IPS-11a (cell line): ENCODE measurements around the gene SLC12A8.

Experiments
- H3K4me3 ChIP-seq: one replicate; pipeline ENCODE4 v1.5.1; 2013; ENCODE audit warnings: low read depth, low read length, control low read depth

The SLC12A8 gene

GRCh38 chr3:125212509-125213363 lies at the start of gene SLC12A8:
SLC12A8 (minus strand) TSS chr3:125212748; CDS start chr3:125211349, 1,399 bp downstream.
- H3K4me3 ChIP-seq: peak within 1 kb of the TSS; percentile 48

DNA sequence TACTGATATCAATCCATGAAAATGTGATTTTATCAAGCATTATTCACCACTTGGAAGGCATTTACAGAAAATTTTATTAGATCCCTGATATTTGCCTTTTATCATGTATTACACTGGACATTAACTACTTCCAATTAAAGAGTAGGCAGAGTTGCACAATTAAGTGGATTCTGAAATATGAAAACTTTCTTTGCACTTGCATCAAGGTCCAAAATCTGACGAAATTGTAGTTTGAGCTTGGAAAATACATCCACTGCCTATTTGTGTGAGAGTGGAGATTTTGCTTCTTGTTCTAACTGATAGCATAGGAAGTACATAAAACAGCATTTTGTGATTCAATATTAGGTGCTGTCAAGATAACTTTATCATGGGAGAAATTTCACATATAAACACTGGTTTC lies 49.6 kb upstream of the SLC12A8 start:
- H3K4me3 ChIP-seq: no peak overlapping the region

DNA sequence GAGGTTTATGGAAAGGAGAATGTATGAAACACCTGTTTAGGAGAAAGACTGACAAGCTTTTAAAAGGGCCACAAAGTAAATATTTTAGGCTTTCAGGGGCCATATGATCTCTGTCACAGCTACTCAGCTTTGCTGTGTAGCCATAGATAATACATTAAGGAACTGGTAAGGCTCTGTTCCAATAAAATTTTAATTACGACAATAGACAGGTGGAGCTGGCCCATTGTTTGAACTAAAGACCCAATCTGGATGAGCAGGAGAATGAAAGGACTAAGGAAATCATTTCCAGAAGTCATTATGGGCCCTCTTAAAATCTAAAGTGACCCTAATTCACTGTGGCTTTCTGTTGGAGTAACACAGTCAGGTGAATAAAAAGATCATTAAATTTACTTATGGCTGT lies 48.5 kb upstream of the SLC12A8 start:
- H3K4me3 ChIP-seq: no peak overlapping the region

- H3K4me3 ChIP-seq: no peak overlapping the region
Observed at GRCh38 chr3:125260158-125260557, 47.6 kb upstream of the SLC12A8 start.

DNA sequence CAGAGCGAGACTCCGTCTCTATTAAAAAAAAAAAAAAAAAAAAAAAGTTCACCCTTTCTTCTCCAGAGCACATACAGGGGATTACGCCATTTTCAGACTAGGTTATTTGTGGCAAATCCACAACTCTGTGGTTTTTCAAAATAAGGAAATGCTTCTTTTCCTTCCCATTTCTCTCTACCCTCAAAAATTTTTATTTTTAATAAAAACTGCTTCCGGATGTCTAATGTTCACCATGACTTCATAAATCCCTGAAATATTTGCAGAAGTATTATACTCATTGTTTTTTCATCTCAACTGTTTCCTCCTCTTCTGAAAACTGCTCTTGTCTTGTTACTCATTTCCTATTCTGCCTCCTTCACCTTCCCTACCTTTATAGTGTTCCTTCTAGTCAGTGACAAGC lies 45.0 kb upstream of the SLC12A8 start:
- no peak overlapping the region for H3K4me3 ChIP-seq

DNA sequence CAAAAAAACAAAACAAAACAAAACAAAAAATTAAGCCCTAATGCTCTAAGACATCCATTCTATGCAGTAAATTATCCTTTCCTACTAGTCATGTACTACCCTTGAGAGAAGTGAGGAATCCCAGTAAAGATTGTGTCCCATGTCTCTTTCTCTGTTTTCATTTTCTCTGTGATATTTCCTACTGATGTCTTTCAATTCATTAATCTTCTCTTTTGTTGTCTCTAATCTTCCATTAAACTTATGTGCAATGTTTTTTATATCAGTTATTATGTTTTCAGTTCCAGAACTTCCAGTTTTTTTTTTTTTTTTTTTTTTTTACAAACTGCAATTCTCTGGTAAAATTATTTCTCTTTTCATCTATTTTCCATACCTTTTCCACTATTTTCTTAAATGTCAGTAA lies 44.1 kb upstream of the SLC12A8 start:
- H3K4me3 ChIP-seq: no peak overlapping the region

DNA sequence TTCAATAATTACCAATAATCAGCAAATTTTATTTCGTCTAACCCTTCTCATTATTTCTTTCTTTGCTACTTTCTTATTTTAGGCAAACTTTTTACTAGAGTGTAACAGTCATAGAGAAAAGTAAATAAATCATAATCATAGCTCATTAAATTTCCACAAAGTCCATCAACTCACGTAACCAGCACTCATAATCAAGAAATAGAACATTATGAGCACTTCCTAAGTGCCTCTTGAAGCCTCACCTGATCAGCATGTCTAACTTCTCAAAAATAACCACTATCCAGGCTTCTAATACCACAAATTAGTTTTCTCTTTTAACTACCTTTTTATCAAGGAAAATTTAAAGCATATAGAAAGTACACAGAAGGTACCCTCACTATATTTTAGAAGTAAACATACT lies 38.4 kb upstream of the SLC12A8 start:
- H3K4me3 ChIP-seq: no peak overlapping the region

GRCh38 chr3:125246237-125246636 lies 33.7 kb upstream of the SLC12A8 start:
- no peak overlapping the region for H3K4me3 ChIP-seq

DNA sequence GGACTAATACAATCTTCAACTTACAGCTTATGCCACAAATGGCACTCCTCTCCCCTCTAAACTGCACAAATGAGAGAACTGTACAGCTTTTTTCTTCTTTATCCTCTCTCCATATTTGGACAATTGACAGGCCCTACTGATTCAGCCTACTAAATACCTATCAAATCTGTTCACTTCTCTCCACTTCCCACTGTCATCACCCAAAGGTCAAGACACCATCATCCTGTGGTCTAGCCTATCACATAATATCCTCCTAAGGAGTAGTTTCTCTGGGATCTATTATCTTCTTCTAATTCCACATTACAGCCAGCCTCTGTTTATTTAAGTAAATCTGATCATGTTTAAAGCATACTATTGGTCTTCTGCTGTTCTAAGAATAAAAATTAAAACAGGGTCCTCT lies 33.0 kb upstream of the SLC12A8 start:
- no peak overlapping the region for H3K4me3 ChIP-seq

GRCh38 chr3:125240496-125240895 lies 27.9 kb upstream of the SLC12A8 start:
- no peak overlapping the region for H3K4me3 ChIP-seq

GRCh38 chr3:125239266-125239665 lies 26.7 kb upstream of the SLC12A8 start:
- no peak overlapping the region for H3K4me3 ChIP-seq

DNA sequence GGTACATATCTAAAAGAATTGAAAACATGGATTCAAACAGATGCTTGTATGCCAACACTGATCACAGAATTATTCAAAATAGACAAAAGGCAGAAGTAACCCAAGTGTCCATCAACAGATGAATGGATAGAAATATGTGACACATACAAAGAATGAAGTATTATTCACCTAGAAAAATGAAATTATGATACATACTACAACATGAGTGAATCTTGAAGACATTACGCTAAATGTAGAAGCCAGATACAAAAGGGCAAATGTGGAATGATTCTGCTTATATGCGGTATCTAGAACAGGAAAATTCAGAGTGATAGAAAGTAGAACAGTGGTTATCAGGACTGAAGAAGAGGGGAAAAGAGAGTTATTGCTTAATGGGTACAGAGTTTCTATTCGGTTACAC lies 26.2 kb upstream of the SLC12A8 start:
- no peak overlapping the region for H3K4me3 ChIP-seq

GRCh38 chr3:125236331-125236903 lies 23.9 kb upstream of the SLC12A8 start:
- H3K4me3 ChIP-seq: no peak overlapping the region

- no peak overlapping the region for H3K4me3 ChIP-seq
Observed at GRCh38 chr3:125234831-125235230, 22.3 kb upstream of the SLC12A8 start.

DNA sequence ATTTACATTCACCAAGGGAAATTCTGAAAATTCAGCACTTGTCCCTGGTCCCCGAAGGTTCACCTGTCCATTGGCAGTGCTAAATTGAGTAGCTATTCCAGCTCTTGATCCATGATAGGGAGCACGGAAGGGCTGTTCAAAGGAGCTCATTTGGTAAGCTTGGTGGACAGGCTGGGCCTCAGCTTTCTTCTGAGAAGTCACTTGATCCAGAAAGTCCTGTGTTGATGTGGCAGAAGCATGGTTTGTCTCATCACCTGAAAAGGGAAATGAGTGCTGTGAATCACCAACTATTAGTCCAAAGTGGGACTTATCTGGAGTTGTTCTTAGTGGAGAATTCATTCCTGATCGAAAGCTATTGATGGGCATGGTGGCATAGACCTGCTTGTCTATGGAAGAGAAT lies 19.9 kb upstream of the SLC12A8 start:
- no peak overlapping the region for H3K4me3 ChIP-seq

GRCh38 chr3:125231895-125232294 lies 19.3 kb upstream of the SLC12A8 start:
- no peak overlapping the region for H3K4me3 ChIP-seq

- no peak overlapping the region for H3K4me3 ChIP-seq
Observed at GRCh38 chr3:125229707-125230106, 17.2 kb upstream of the SLC12A8 start.

DNA sequence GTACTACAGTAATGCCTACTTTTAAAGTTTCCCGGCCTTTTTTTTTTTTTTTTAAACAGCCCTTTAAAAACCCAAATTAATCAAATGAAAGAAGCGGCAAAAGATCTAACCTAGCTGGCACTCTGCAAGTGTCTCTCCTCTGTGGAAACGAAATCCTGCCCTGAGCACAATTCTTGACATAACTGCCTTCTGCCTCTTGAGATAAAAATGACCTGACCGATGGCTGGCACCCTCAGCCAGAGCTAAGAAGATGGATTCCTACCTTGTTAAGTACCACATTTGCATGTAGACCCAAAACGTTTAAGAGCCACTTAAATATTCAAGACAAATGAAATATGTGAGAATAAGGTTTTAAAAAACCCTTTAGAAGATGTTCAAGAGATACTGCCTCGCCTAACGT lies 16.6 kb upstream of the SLC12A8 start:
- H3K4me3 ChIP-seq: no peak overlapping the region

GRCh38 chr3:125221831-125222230 lies 9.3 kb upstream of the SLC12A8 start:
- H3K4me3 ChIP-seq: no peak overlapping the region

GRCh38 chr3:125220727-125221429 lies 8.3 kb upstream of the SLC12A8 start:
- no peak overlapping the region for H3K4me3 ChIP-seq

- H3K4me3 ChIP-seq: no peak overlapping the region
Observed at GRCh38 chr3:125220183-125220582, 7.6 kb upstream of the SLC12A8 start.

- H3K4me3 ChIP-seq: no peak overlapping the region
Observed at GRCh38 chr3:125219261-125219701, 6.7 kb upstream of the SLC12A8 start.
